ENCODE data around the gene SAA2. TPM values are rescaled to one million over a fixed set of nuclear protein-coding genes. Genes with fewer than 3 reads are reported as not detected.

Gene SAA2
- total RNA-seq, 3 donors from 2014 or later: 4.5 to 6.3 (median 5.0) TPM

Other genes with a start within 250 kb of the SAA2 start
- 10 to 100 TPM; 17.6 to 22.5 (median 18.6) TPM for gene SERGEF, start 235.6 kb downstream of the SAA2 start, total RNA-seq
- gene TPH1, start 202.4 kb downstream of the SAA2 start, total RNA-seq: under 1 TPM; 0.35 to 0.51 (median 0.40) TPM
- 10 to 100 TPM; 35.0 to 36.3 (median 35.8) TPM for gene SAAL1, start 142.6 kb downstream of the SAA2 start, total RNA-seq
- not detected for gene MRGPRX3, start 116.1 kb downstream of the SAA2 start, total RNA-seq
- gene MRGPRX4, start 75.8 kb downstream of the SAA2 start, total RNA-seq: not detected
- not detected for gene SAA4, start 11.9 kb downstream of the SAA2 start, total RNA-seq
- gene SAA1, start 17.6 kb upstream of the SAA2 start, total RNA-seq: 1 to 10 TPM; 4.3 to 6.1 (median 5.6) TPM
- gene HPS5, start 73.5 kb upstream of the SAA2 start, total RNA-seq: 10 to 100 TPM; 15.9 to 17.3 (median 16.0) TPM
- gene GTF2H1, start 73.9 kb upstream of the SAA2 start, total RNA-seq: 10 to 100 TPM; 52.4 to 58.0 (median 56.1) TPM
- 1,000 to 10,000 TPM; 1,291 to 1,542 (median 1,369) TPM for gene LDHA, start 145.9 kb upstream of the SAA2 start, total RNA-seq
- gene LDHC, start 163.7 kb upstream of the SAA2 start, total RNA-seq: 1 to 10 TPM in 1 of 3 donors, not detected in 2; 1.8 TPM
- gene LDHAL6A, start 207.2 kb upstream of the SAA2 start, total RNA-seq: not detected